Smooth muscle cell (in vitro differentiated cells): ENCODE results near the gene TEAD4. TPM values are rescaled to one million over a fixed set of nuclear protein-coding genes. Genes with fewer than 3 reads are reported as not detected.

Source experiments
- DNase-seq: peaks from one replicate; lab custom pipeline; 2025; ENCODE audit not compliant: unreplicated experiment; lab: John Stamatoyannopoulos, UW
- H2AFZ ChIP-seq: fragments of 200-600 bp; sonication (generic); 2 replicates; pipeline ENCODE4 v1.6.0; 2016; ENCODE audit warnings: antibody characterized with exemption, low read depth, mild to moderate bottlenecking
- H3F3A ChIP-seq: fragments of 200-600 bp; sonication (generic); 2 replicates; pipeline ENCODE4 v1.6.0; 2017; ENCODE audit warnings: antibody characterized with exemption, low read depth
- H3K27ac ChIP-seq: fragments of 200-600 bp; sonication (generic); 2 replicates; pipeline ENCODE4 v1.5.1; 2016; ENCODE audit warnings: low read depth, mild to moderate bottlenecking
- H3K27me3 ChIP-seq: fragments of 200-600 bp; sonication (generic); 2 replicates; pipeline ENCODE4 v1.6.1; 2016; ENCODE audit warnings: low read depth, mild to moderate bottlenecking
- H3K36me3 ChIP-seq: fragments of 200-600 bp; sonication (generic); 2 replicates; pipeline ENCODE4 v1.5.1; 2016; ENCODE audit warnings: low read depth
- H3K4me1 ChIP-seq: fragments of 200-600 bp; sonication (generic); 2 replicates; pipeline ENCODE4 v1.5.1; 2016; ENCODE audit warnings: low read depth
- H3K4me2 ChIP-seq: fragments of 200-600 bp; sonication (generic); 2 replicates; pipeline ENCODE4 v1.6.0; 2016; ENCODE audit warnings: mild to moderate bottlenecking
- H3K4me3 ChIP-seq: fragments of 200-600 bp; sonication (generic); 2 replicates; pipeline ENCODE4 v1.5.1; 2016; ENCODE audit warnings: mild to moderate bottlenecking
- H3K79me2 ChIP-seq: fragments of 200-600 bp; sonication (generic); 2 replicates; pipeline ENCODE4 v1.6.0; 2016; ENCODE audit warnings: low read depth, mild to moderate bottlenecking
- H3K9ac ChIP-seq: fragments of 200-600 bp; sonication (generic); 2 replicates; pipeline ENCODE4 v1.6.0; 2016; ENCODE audit warnings: low read depth
- H3K9me3 ChIP-seq: fragments of 200-600 bp; sonication (generic); replicated peaks from 2 replicates; pipeline ENCODE4 v1.5.1; 2016; ENCODE audit warnings: low read depth
- H4K20me1 ChIP-seq: fragments of 200-600 bp; sonication (generic); 2 replicates; pipeline ENCODE4 v1.6.0; 2016; ENCODE audit warnings: low read depth
- CTCF ChIP-seq: fragments of 200-600 bp; sonication (generic); IDR thresholded peaks from 2 replicates; pipeline ENCODE4 v1.5.1; 2017; ENCODE audit warnings: borderline replicate concordance, mild to moderate bottlenecking, antibody characterized with exemption; ENCODE audit not compliant: insufficient read depth, poor library complexity, severe bottlenecking
- WGBS: methylation state at CpG from one replicate; pipeline ENCODE4 v1.1.7; 2016; ENCODE audit warnings: low lambda C conversion rate; 5-methylcytosine and 5-hydroxymethylcytosine counted together
- polyA plus RNA-seq: library from polyadenylated mRNA; unstranded; fragments of >200 nt; fragmentation: Nextera tagmentation; extraction: Ambion mirVana; gene quantifications from 2 replicates; pipeline ENCODE4 v1.2.1, GENCODE V29; 2016
- total RNA-seq: library from RNA; depleted of rRNA; stranded (reverse); fragments of >200 nt; gene quantifications from 2 replicates; pipeline ENCODE4 v1.2.3, GENCODE V29; 2014

TEAD4 gene
- total and polyA plus RNA-seq, 2 experiments from 2014 or later, result 12.0 to 14.3 TPM

GRCh38 chr12:2937500-2937899 lies 21.7 kb upstream of the TEAD4 start:
- H3K9me3 ChIP-seq, result no peaks in the 10 kb centered on the region
- H3K4me3 ChIP-seq, result no peak overlapping the region
- peaks cover 5% of the 10 kb centered on the region for H3F3A ChIP-seq
- H3K36me3 ChIP-seq, result peaks cover 7% of the 10 kb centered on the region
- H3K9ac ChIP-seq, result no peak overlapping the region
- no peaks in the 10 kb centered on the region for H4K20me1 ChIP-seq
- no peak for TF ChIP-seq CTCF
- H3K79me2 ChIP-seq, result no peaks in the 10 kb centered on the region
- DNase-seq, result no peak
- no peak overlapping the region for H2AFZ ChIP-seq
- H3K4me1 ChIP-seq, result no peaks in the 10 kb centered on the region
- no peak overlapping the region for H3K4me2 ChIP-seq
- no peak overlapping the region for H3K27ac ChIP-seq
- WGBS, result 87% methylated on average over 3 of the region's 3 CpGs
- H3K27me3 ChIP-seq, result no peaks in the 10 kb centered on the region

- Histone ChIP-seq H3K27ac (no peak overlapping the region), H4K20me1 (no peaks in the 10 kb centered on the region), H3K4me1 (no peaks in the 10 kb centered on the region), H3K27me3 (no peaks in the 10 kb centered on the region), H3K9me3 (no peaks in the 10 kb centered on the region), H3K79me2 (no peaks in the 10 kb centered on the region), H2AFZ (no peak overlapping the region), H3K36me3 (peaks cover 7% of the 10 kb centered on the region), H3F3A (peaks cover 5% of the 10 kb centered on the region), H3K4me3 (no peak overlapping the region), H3K4me2 (no peak overlapping the region), H3K9ac (no peak overlapping the region)
- no peak for DNase-seq
- 94% methylated on average over 5 of the region's 5 CpGs for WGBS
- no peak for TF ChIP-seq CTCF
These were observed 20.0 kb upstream of the TEAD4 start for GRCh38 chr12:2939191-2939590.

GRCh38 chr12:2940564-2940963 lies 18.6 kb upstream of the TEAD4 start:
- 84% methylated on average over 10 of the region's 10 CpGs for WGBS
- no peaks in the 10 kb centered on the region for H3K4me1 ChIP-seq
- H3K9me3 ChIP-seq, result no peaks in the 10 kb centered on the region
- H4K20me1 ChIP-seq, result no peaks in the 10 kb centered on the region
- H3K4me2 ChIP-seq, result no peak overlapping the region
- no peak for DNase-seq
- H3K36me3 ChIP-seq, result no peaks in the 10 kb centered on the region
- H3K79me2 ChIP-seq, result no peaks in the 10 kb centered on the region
- no peaks in the 10 kb centered on the region for H3K27me3 ChIP-seq
- no peak overlapping the region for H2AFZ ChIP-seq
- H3K9ac ChIP-seq, result no peak overlapping the region
- H3K4me3 ChIP-seq, result no peak overlapping the region
- no peak overlapping the region for H3K27ac ChIP-seq
- TF ChIP-seq CTCF, result no peak
- H3F3A ChIP-seq, result peaks cover 5% of the 10 kb centered on the region

- Histone ChIP-seq H2AFZ (no peak overlapping the region), H3K4me3 (no peak overlapping the region), H3K36me3 (no peaks in the 10 kb centered on the region), H3K4me1 (no peaks in the 10 kb centered on the region), H3K79me2 (no peaks in the 10 kb centered on the region), H3F3A (peaks cover 5% of the 10 kb centered on the region), H3K27me3 (no peaks in the 10 kb centered on the region), H3K27ac (no peak overlapping the region), H3K9me3 (no peaks in the 10 kb centered on the region), H3K9ac (no peak overlapping the region), H4K20me1 (no peaks in the 10 kb centered on the region), H3K4me2 (no peak overlapping the region)
- no peak for DNase-seq
- no peak for TF ChIP-seq CTCF
- 83% methylated on average over 8 of the region's 8 CpGs for WGBS
These were observed 17.7 kb upstream of the TEAD4 start for GRCh38 chr12:2941524-2941923.
